ENCODE data around the gene ZNF540. TPM values are rescaled to one million over a fixed set of nuclear protein-coding genes. Genes with fewer than 3 reads are reported as not detected.
"Not testable (repeated sequence)": the region's sequence is repeated elsewhere in the genome, so short reads cannot be mapped to it uniquely, and the experiment has no call there.

Gene ZNF540
- total RNA-seq, 1 experiment from 2014 or later = not detected

DNA sequence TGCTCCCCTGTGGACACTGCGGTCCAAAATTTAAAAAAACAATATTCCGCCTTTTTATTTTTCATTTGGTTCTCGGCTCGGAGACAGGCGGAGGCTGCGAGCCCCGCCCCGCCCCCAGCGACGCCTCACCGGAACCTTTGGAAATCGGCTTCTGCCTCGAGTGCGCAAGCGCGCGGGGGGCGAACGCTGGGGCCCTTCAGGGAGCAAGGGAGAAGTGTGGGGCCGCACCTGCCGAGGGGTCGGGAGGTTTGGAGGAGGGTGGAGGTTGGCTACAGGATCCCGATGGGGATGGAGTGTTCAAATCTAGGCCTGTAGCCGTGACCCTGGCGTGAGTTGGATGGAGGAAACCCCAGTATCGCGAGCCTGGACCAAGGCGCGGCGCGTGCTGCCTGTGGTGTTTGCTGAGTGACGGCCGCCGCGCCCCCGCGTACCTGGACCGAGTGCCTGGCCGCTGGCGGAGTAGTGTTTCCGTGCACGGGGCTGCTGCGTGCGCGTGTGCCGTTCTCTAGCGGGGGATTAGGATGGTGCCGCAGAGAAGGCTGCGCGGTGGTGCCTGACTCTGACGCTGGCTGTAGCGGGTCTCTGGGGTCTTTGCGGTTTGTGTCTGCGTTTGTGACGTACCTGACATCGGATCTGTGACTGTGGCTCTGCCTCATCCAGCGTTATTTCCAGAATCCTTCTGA is 61.2 kb downstream of the ZNF540 start:
- peak; percentile 91 for DNase-seq
- Histone ChIP-seq H3K36me3 (replicated peaks; ENCODE audit: control insufficient read depth, insufficient read depth, low read length) (no peaks in the 10 kb centered on the region), H3K4me3 (ENCODE audit: insufficient read depth, low read depth, low read length) (peak overlapping the region; percentile 76), H3K27me3 (ENCODE audit: control insufficient read depth, insufficient read depth, low read length) (peaks cover 1% of the 10 kb centered on the region)

DNA sequence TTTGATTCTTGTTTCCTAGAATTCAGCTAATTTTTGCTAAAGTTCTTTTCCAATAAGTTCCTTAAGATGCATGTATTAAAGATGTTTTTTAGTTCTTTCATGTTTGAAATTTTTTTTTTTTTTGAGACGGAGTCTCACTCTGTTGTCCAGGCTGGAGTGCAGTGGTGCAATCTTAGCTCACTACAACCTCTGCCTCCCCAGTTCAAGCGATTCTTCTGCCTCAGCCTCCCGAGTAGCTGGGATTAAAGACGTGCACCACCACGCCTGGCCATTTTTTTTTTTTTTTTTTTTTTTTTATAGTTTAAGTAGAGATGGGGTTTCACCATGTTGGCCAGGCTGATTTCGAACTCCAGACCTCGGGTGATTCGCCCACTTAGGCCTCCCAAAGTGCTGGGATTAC is 62.5 kb downstream of the ZNF540 start:
- not testable (repeated sequence) for H3K4me3 ChIP-seq (ENCODE audit: insufficient read depth, low read depth, low read length); DNase-seq; H3K27me3 ChIP-seq (ENCODE audit: control insufficient read depth, insufficient read depth, low read length); H3K36me3 ChIP-seq (replicated peaks; ENCODE audit: control insufficient read depth, insufficient read depth, low read length)

Other genes starting within 250 kb of the ZNF540 start
- 1.8 and 4.8 TPM in 2 replicates for gene ZNF527, start 223.8 kb upstream of the ZNF540 start, total RNA-seq (2014; rRNA removed; shearing (Covaris generic))
- gene ZNF569, start 127.4 kb upstream of the ZNF540 start, total RNA-seq (2014; rRNA removed; shearing (Covaris generic)) = 7.4 and 12.5 TPM in 2 replicates
- gene ZNF570, start 125.5 kb upstream of the ZNF540 start, total RNA-seq (2014; rRNA removed; shearing (Covaris generic)) = 4.2 and 5.1 TPM in 2 replicates
- 2.1 and 5.7 TPM in 2 replicates for gene ZNF793, start 87.9 kb upstream of the ZNF540 start, total RNA-seq (2014; rRNA removed; shearing (Covaris generic))
- 2.0 and 10.2 TPM in 2 replicates for gene ZNF571, start 84 bp upstream of the ZNF540 start, total RNA-seq (2014; rRNA removed; shearing (Covaris generic))
- 6.5 and 10.5 TPM in 2 replicates for gene ZFP30, start 60.6 kb downstream of the ZNF540 start, total RNA-seq (2014; rRNA removed; shearing (Covaris generic))
- 5.7 and 11.0 TPM in 2 replicates for gene ZNF607, start 124.9 kb downstream of the ZNF540 start, total RNA-seq (2014; rRNA removed; shearing (Covaris generic))
- gene ZNF573, start 184.7 kb downstream of the ZNF540 start, total RNA-seq (2014; rRNA removed; shearing (Covaris generic)) = 2.4 and 3.0 TPM in 2 replicates